Neural progenitor cell (in vitro differentiated cells): ENCODE data around the gene PKD1L1. TPM values are rescaled to one million over a fixed set of nuclear protein-coding genes. Genes with fewer than 3 reads are reported as not detected.

Experiments
- DNase-seq: peaks from one replicate; pipeline ENCODE4 v3.0.0-alpha.2; 2016; ENCODE audit warnings: low spot score
- H2AFZ ChIP-seq: fragments of 200-600 bp; sonication (generic); replicated peaks from 2 replicates; pipeline ENCODE4 v1.6.1; 2016; ENCODE audit warnings: antibody characterized with exemption
- H3F3A ChIP-seq: fragments of 200-600 bp; sonication (generic); 2 replicates; pipeline ENCODE4 v1.6.1; 2016; ENCODE audit warnings: antibody characterized with exemption, low read depth
- H3K27ac ChIP-seq: fragments of 200-600 bp; sonication (generic); 2 replicates; pipeline ENCODE4 v1.5.1; 2016; ENCODE audit warnings: mild to moderate bottlenecking
- H3K27me3 ChIP-seq: fragments of 200-600 bp; sonication (generic); 2 replicates; pipeline ENCODE4 v1.6.1; 2016; ENCODE audit warnings: mild to moderate bottlenecking, moderate library complexity
- H3K36me3 ChIP-seq: fragments of 200-600 bp; sonication (generic); 2 replicates; pipeline ENCODE4 v1.5.1; 2016
- H3K4me1 ChIP-seq: fragments of 200-600 bp; sonication (generic); 2 replicates; pipeline ENCODE4 v1.6.1; 2016; ENCODE audit warnings: mixed run types
- H3K4me2 ChIP-seq: fragments of 200-600 bp; sonication (generic); 2 replicates; pipeline ENCODE4 v1.6.1; 2016
- H3K4me3 ChIP-seq: fragments of 200-600 bp; sonication (generic); 2 replicates; pipeline ENCODE4 v1.5.1; 2016
- H3K79me2 ChIP-seq: fragments of 200-600 bp; sonication (generic); 2 replicates; pipeline ENCODE4 v1.6.1; 2016; ENCODE audit warnings: low read depth
- H3K9ac ChIP-seq: fragments of 200-600 bp; sonication (generic); 2 replicates; pipeline ENCODE4 v1.6.1; 2016
- H3K9me3 ChIP-seq: fragments of 200-600 bp; sonication (generic); 2 replicates; pipeline ENCODE4 v1.5.1; 2016; ENCODE audit warnings: low read depth
- H4K20me1 ChIP-seq: fragments of 200-600 bp; sonication (generic); 2 replicates; pipeline ENCODE4 v1.6.1; 2016; ENCODE audit warnings: low read depth
- H3K27ac Mint-ChIP-seq: 3 replicates; pipeline ENCODE4 v1.8.0; 2021; ENCODE audit warnings: mixed read lengths
- H3K27me3 Mint-ChIP-seq: 2 replicates; pipeline ENCODE4 v1.8.0; 2022; ENCODE audit warnings: low read depth, mild to moderate bottlenecking, inconsistent platforms, moderate library complexity, mixed read lengths; ENCODE audit not compliant: insufficient read depth
- H3K36me3 Mint-ChIP-seq: 3 replicates; pipeline ENCODE4 v1.8.0; 2021; ENCODE audit warnings: mixed read lengths
- H3K4me1 Mint-ChIP-seq: 3 replicates; pipeline ENCODE4 v1.8.0; 2021; ENCODE audit warnings: mixed read lengths
- H3K4me3 Mint-ChIP-seq: 3 replicates; pipeline ENCODE4 v1.8.0; 2021; ENCODE audit warnings: mild to moderate bottlenecking, moderate library complexity, mixed read lengths
- H3K9me3 Mint-ChIP-seq: 3 replicates; pipeline ENCODE4 v1.8.0; 2020; ENCODE audit warnings: mixed read lengths
- EZH2 ChIP-seq: fragments of 200-600 bp; sonication (generic); IDR thresholded peaks from 2 replicates; pipeline ENCODE4 v1.6.1; 2017; ENCODE audit warnings: antibody characterized with exemption, mild to moderate bottlenecking, moderate library complexity
- EZH2phosphoT487 ChIP-seq: fragments of 200-600 bp; sonication (generic); IDR thresholded peaks from 2 replicates; pipeline ENCODE4 v1.6.1; 2017; ENCODE audit warnings: antibody characterized with exemption
- total RNA-seq: library from RNA; depleted of rRNA; stranded (reverse); fragments of >200 nt; gene quantifications from 2 replicates; pipeline ENCODE4 v1.2.3, GENCODE V29; 2015; ENCODE audit warnings: low replicate concordance
- TF ChIP-seq, protein P1 (sequence below): fragments of 200-600 bp; sonication (generic); IDR thresholded peaks from 2 replicates; pipeline ENCODE4 v1.5.1; 2017; ENCODE audit warnings: antibody characterized with exemption, mild to moderate bottlenecking

Gene PKD1L1
- total RNA-seq, 1 donor from 2014 or later: 0.07 TPM

DNA sequence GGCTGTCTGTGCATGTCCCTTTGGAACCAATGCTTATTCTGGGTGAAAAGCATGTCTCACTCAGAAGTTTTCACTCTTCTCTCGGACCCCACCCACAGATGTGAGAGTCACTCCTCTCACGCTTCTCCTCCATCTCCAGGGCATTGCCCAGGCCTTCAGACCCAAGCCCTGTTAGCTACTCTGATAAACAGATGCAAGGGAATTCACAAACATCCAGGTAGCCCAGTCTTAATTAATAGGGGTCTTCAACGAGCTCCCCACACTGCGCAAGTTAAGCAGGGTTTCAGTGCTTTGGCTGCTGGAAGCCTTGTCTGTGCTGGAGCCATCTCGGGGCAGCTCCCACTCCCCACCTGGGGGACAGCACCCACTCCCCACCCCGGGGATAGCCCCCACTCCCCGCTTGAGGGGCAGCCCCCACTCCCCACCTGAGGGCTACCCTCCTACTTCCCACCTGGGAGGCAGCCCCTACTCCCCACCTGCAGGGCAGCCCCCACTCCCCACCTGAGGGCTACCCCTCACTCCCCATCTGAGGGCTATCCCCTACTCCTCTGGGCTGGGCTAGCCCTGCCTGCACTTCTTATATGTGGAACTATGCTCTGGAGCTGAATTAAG lies 8.7 kb downstream of the PKD1L1 start:
- Mint-ChIP-seq H3K36me3 (no peaks in the 10 kb centered on the region), H3K4me3 (no peak overlapping the region), H3K9me3 (no peaks in the 10 kb centered on the region), H3K4me1 (peaks cover 58% of the 10 kb centered on the region), H3K27me3 (peaks cover 6% of the 10 kb centered on the region), H3K27ac (no peak overlapping the region)
- Histone ChIP-seq H3K4me2 (no peak overlapping the region), H3K79me2 (no peaks in the 10 kb centered on the region), H3K9ac (no peak overlapping the region), H3F3A (no peaks in the 10 kb centered on the region), H4K20me1 (no peaks in the 10 kb centered on the region), H3K36me3 (no peaks in the 10 kb centered on the region), H3K9me3 (no peaks in the 10 kb centered on the region), H3K4me3 (no peak overlapping the region), H3K4me1 (peaks cover 19% of the 10 kb centered on the region), H3K27me3 (no peaks in the 10 kb centered on the region), H2AFZ (no peak overlapping the region), H3K27ac (no peak overlapping the region)
- DNase-seq: no peak
- no peak for TF ChIP-seq EZH2phosphoT487
- TF ChIP-seq, protein P1, sequence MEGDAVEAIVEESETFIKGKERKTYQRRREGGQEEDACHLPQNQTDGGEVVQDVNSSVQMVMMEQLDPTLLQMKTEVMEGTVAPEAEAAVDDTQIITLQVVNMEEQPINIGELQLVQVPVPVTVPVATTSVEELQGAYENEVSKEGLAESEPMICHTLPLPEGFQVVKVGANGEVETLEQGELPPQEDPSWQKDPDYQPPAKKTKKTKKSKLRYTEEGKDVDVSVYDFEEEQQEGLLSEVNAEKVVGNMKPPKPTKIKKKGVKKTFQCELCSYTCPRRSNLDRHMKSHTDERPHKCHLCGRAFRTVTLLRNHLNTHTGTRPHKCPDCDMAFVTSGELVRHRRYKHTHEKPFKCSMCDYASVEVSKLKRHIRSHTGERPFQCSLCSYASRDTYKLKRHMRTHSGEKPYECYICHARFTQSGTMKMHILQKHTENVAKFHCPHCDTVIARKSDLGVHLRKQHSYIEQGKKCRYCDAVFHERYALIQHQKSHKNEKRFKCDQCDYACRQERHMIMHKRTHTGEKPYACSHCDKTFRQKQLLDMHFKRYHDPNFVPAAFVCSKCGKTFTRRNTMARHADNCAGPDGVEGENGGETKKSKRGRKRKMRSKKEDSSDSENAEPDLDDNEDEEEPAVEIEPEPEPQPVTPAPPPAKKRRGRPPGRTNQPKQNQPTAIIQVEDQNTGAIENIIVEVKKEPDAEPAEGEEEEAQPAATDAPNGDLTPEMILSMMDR: no peak
- no peak for TF ChIP-seq EZH2

DNA sequence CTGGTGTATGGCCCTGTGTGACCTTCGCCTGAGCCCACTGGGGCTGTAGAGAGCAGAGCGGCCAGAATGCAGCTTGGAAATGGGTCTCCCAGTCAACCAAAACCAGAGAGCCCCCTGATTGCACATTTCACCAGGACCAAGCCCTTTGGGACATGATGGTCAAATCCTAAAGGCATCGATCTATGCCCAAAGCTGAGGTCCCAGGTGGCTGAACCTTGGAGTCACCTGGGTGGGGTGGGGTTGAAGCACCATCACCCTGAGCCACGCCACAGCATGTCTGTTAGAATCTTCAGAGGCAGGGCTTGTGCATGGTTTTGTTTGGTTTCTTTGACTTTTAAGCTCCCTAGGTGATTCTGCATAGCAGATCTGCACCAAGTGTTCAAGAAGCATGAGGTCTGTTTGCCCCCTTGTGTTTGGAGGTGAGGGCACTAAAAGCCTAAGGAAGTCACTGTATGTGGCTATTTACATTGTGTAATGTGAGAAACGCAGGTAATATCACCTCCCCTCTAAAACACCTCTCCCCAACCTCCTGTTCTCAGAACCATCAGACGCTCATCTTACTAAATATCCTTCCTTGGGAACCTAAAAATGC lies 9.6 kb downstream of the PKD1L1 start:
- no peak for TF ChIP-seq EZH2phosphoT487
- TF ChIP-seq, protein P1: peak; percentile 33
- TF ChIP-seq EZH2: no peak
- Histone ChIP-seq H3K36me3 (no peaks in the 10 kb centered on the region), H3K27me3 (no peaks in the 10 kb centered on the region), H2AFZ (no peak overlapping the region), H4K20me1 (no peaks in the 10 kb centered on the region), H3F3A (no peaks in the 10 kb centered on the region), H3K4me1 (peaks cover 25% of the 10 kb centered on the region), H3K4me3 (no peak overlapping the region), H3K27ac (no peak overlapping the region), H3K9me3 (no peaks in the 10 kb centered on the region), H3K9ac (no peak overlapping the region), H3K79me2 (no peaks in the 10 kb centered on the region), H3K4me2 (no peak overlapping the region)
- DNase-seq: no peak
- no peak overlapping the region for H3K27ac Mint-ChIP-seq
- H3K4me1 Mint-ChIP-seq: peaks cover 66% of the 10 kb centered on the region
- no peak overlapping the region for H3K4me3 Mint-ChIP-seq
- H3K27me3 Mint-ChIP-seq: peaks cover 4% of the 10 kb centered on the region
- no peaks in the 10 kb centered on the region for H3K9me3 Mint-ChIP-seq
- no peaks in the 10 kb centered on the region for H3K36me3 Mint-ChIP-seq

DNA sequence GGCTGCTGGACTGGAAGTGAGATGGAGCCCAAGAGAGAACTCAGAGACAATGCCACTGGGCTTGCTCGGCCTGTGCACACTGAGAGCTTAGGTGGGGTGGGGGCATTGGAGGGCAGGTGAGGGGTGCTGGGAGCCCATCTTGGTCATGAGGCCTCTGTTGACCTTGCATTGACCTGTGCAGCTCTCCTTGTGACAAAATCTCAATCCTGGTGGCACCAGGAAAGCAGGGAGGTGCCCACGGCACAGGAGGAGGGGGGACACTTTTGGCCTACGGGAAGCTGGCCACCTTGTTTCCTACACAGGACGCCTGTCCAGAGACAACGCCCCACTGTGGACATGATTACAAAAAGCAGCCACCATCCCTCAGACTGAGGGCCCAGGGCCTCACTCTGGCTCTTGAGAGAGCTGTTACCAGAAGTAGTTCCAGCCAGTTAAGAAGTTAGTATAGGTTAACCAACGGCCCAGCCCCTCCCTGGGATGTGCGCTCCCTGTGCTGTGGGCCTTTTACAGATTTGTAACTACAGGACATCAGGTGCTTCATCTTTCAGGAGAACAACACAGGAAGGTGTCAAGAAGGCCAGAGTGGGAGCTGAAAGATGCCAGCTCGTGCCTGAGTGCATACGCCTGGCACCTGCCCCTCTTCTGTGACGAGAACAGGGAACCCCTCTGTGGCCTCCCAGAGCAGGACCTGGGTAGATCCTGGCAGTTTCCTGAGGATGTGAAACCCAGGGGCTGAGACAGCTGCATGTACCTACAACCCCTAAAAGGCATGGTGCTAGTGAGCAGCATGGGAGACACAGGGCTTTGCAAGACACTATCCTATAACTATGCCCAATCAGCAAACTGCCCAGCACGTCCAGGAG lies 10.3 kb downstream of the PKD1L1 start:
- TF ChIP-seq EZH2 (no peak), EZH2phosphoT487 (no peak)
- TF ChIP-seq, protein P1: no peak
- no peak overlapping the region for H3K4me2 ChIP-seq
- Mint-ChIP-seq H3K4me3 (no peak overlapping the region), H3K27ac (no peak overlapping the region), H3K4me1 (peaks cover 61% of the 10 kb centered on the region), H3K9me3 (no peaks in the 10 kb centered on the region), H3K36me3 (no peaks in the 10 kb centered on the region), H3K27me3 (peaks cover 4% of the 10 kb centered on the region)
- DNase-seq: no peak
- no peak overlapping the region for H3K27ac ChIP-seq
- H3K27me3 ChIP-seq: no peaks in the 10 kb centered on the region
- no peaks in the 10 kb centered on the region for H3F3A ChIP-seq
- H4K20me1 ChIP-seq: no peaks in the 10 kb centered on the region
- H3K36me3 ChIP-seq: no peaks in the 10 kb centered on the region
- H2AFZ ChIP-seq: no peak overlapping the region
- no peak overlapping the region for H3K4me3 ChIP-seq
- peaks cover 25% of the 10 kb centered on the region for H3K4me1 ChIP-seq
- no peak overlapping the region for H3K9ac ChIP-seq
- no peaks in the 10 kb centered on the region for H3K79me2 ChIP-seq
- H3K9me3 ChIP-seq: no peaks in the 10 kb centered on the region
